ENCODE measurements around the gene DDIT4. TPM values are rescaled to one million over a fixed set of nuclear protein-coding genes. Genes with fewer than 3 reads are reported as not detected.

DDIT4 gene
- total and polyA plus RNA-seq, 9 of the 15 experiments (the other 6 are each of a cell fraction or from before 2014, with no cell fraction given): 8.2 to 675 (median 159) TPM

DNA sequence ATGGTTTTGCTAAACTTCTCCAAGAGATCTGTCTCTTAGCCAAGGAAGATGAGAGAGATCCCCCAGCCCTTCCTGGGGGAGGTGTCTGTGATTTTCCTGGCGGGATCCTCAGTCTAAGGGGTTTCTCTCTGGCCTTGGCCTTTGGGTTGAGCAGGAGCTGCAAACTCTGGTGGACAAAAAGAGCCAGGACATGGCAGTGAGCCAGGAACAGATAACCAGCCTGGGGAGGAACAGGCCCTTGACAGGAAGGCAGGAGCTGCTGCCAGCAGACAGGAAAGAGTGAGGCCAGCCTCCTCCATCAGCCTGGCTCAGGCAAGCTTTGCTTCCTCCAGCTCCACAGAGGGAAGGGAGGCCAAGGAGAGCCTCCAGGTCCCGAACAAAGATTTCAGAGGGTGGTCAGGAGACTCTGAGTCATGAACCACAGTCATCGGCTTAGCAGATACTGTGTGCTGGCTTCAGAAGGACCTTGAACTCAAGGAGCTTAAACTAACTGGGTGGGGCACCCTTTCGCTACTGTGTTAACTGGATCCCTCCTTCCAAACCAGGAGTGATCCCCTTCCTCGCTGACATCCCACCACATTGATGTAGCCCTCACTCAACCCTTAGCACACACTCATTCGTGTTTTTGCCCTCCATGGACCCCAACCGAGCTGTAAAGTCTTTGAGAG lies 34.7 kb downstream of the DDIT4 start (continued):
- TF ChIP-seq ZFP1 (CRISPR knock-in tag; IDR thresholded peaks at IDR 0.05) (peak; percentile 59), ZNF77 (CRISPR knock-in tag; IDR thresholded peaks at IDR 0.05) (no peak), MYC (IDR thresholded peaks at IDR 0.05; ENCODE audit: low read depth, low read length) (peak; percentile 44), MYC (CRISPR knock-in tag; IDR thresholded peaks at IDR 0.05; ENCODE audit: borderline replicate concordance, low read depth) (peak; percentile 37; the same call in 1 of the 2 replicates), RCOR1 (IDR thresholded peaks at IDR 0.05; ENCODE audit: borderline replicate concordance in 1 of 2, low read depth in 2 of 2, low read length in 2 of 2) (peak in 1 of 2 experiments; percentile 96; a peak in 2 of 4 replicates), TAL1 (IDR thresholded peaks at IDR 0.05) (peak; percentile 40; the same call in 1 of the 2 replicates), ZNF324 (CRISPR knock-in tag; IDR thresholded peaks at IDR 0.05) (no peak), MCM3 (IDR thresholded peaks at IDR 0.05) (no peak), ELF1 (tag; IDR thresholded peaks at IDR 0.05) (no peak), CREBBP (IDR thresholded peaks at IDR 0.05; ENCODE audit: low read depth, low read length) (no peak), TBL1XR1 (IDR thresholded peaks at IDR 0.05; ENCODE audit: low read length in 2 of 2) (0 out of 4 replicates have a peak, but pooled peaks of 1 of the 2 experiments have one; percentile 63), ZNF133 (CRISPR knock-in tag; IDR thresholded peaks at IDR 0.05) (no peak), ZNF707 (CRISPR knock-in tag; conservative IDR thresholded peaks at IDR 0.05) (no peak), MBD1 (CRISPR knock-in tag; IDR thresholded peaks at IDR 0.05) (no peak), NFRKB (IDR thresholded peaks at IDR 0.05; ENCODE audit: low read depth) (peak; percentile 83), ARID1B (IDR thresholded peaks at IDR 0.05) (peak; percentile 92), ZNF354B (CRISPR knock-in tag; IDR thresholded peaks at IDR 0.05) (0 out of 2 replicates have a peak, but pooled peaks have one; percentile 46), ADNP (tag; IDR thresholded peaks at IDR 0.05) (no peak), NR2C1 (IDR thresholded peaks at IDR 0.05) (peak; percentile 25; the same call in 1 of the 2 replicates), NR2C1 (tag; IDR thresholded peaks at IDR 0.05) (peak; percentile 84)
- TF ChIP-seq, protein P1, sequence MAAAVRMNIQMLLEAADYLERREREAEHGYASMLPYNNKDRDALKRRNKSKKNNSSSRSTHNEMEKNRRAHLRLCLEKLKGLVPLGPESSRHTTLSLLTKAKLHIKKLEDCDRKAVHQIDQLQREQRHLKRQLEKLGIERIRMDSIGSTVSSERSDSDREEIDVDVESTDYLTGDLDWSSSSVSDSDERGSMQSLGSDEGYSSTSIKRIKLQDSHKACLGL (CRISPR knock-in tag; IDR thresholded peaks at IDR 0.05; ENCODE audit: borderline replicate concordance, poor library complexity, severe bottlenecking): no peak
- TF ChIP-seq, protein P2, sequence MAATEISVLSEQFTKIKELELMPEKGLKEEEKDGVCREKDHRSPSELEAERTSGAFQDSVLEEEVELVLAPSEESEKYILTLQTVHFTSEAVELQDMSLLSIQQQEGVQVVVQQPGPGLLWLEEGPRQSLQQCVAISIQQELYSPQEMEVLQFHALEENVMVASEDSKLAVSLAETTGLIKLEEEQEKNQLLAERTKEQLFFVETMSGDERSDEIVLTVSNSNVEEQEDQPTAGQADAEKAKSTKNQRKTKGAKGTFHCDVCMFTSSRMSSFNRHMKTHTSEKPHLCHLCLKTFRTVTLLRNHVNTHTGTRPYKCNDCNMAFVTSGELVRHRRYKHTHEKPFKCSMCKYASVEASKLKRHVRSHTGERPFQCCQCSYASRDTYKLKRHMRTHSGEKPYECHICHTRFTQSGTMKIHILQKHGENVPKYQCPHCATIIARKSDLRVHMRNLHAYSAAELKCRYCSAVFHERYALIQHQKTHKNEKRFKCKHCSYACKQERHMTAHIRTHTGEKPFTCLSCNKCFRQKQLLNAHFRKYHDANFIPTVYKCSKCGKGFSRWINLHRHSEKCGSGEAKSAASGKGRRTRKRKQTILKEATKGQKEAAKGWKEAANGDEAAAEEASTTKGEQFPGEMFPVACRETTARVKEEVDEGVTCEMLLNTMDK (IDR thresholded peaks at IDR 0.05; ENCODE audit: borderline replicate concordance, insufficient read depth, low read depth, low read length, poor library complexity, severe bottlenecking): no peak
- TF ChIP-seq, protein P3, sequence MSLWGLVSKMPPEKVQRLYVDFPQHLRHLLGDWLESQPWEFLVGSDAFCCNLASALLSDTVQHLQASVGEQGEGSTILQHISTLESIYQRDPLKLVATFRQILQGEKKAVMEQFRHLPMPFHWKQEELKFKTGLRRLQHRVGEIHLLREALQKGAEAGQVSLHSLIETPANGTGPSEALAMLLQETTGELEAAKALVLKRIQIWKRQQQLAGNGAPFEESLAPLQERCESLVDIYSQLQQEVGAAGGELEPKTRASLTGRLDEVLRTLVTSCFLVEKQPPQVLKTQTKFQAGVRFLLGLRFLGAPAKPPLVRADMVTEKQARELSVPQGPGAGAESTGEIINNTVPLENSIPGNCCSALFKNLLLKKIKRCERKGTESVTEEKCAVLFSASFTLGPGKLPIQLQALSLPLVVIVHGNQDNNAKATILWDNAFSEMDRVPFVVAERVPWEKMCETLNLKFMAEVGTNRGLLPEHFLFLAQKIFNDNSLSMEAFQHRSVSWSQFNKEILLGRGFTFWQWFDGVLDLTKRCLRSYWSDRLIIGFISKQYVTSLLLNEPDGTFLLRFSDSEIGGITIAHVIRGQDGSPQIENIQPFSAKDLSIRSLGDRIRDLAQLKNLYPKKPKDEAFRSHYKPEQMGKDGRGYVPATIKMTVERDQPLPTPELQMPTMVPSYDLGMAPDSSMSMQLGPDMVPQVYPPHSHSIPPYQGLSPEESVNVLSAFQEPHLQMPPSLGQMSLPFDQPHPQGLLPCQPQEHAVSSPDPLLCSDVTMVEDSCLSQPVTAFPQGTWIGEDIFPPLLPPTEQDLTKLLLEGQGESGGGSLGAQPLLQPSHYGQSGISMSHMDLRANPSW (CRISPR knock-in tag; IDR thresholded peaks at IDR 0.05): 0 out of 2 replicates have a peak, but pooled peaks have one; percentile 37
